HFFc6 (cell line): ENCODE results near the gene GMEB1. TPM values are rescaled to one million over a fixed set of nuclear protein-coding genes. Genes with fewer than 3 reads are reported as not detected.
A peak's percentile ranks its signal among the peaks of the same experiment; 100 is the strongest.
"Not testable (repeated sequence)": the region's sequence is repeated elsewhere in the genome, so short reads cannot be mapped to it uniquely, and the experiment has no call there.

Source experiments
- DNase-seq: peaks from one replicate; pipeline ENCODE4 v3.0.0-alpha.2; 2018
- H3K27ac Mint-ChIP-seq: 2 replicates; pipeline ENCODE4 v1.8.0; 2020; ENCODE audit warnings: mild to moderate bottlenecking, mixed read lengths
- H3K27me3 Mint-ChIP-seq: 2 replicates; pipeline ENCODE4 v1.8.0; 2021; ENCODE audit warnings: mild to moderate bottlenecking, moderate library complexity, mixed read lengths; ENCODE audit not compliant: insufficient read depth
- H3K36me3 Mint-ChIP-seq: 2 replicates; pipeline ENCODE4 v1.8.0; 2021; ENCODE audit warnings: low read depth, mixed read lengths
- H3K4me1 Mint-ChIP-seq: 2 replicates; pipeline ENCODE4 v1.8.0; 2020; ENCODE audit warnings: low read depth, mixed read lengths
- H3K4me3 Mint-ChIP-seq: 2 replicates; pipeline ENCODE4 v1.8.0; 2020; ENCODE audit warnings: mild to moderate bottlenecking, moderate library complexity, mixed read lengths
- H3K9me3 Mint-ChIP-seq: 2 replicates; pipeline ENCODE4 v1.8.0; 2020; ENCODE audit warnings: mild to moderate bottlenecking, mixed read lengths
- CTCF ChIP-seq: fragments of 200-600 bp; sonication (generic); IDR thresholded peaks from 2 replicates; pipeline ENCODE4 v1.5.0; 2021; ENCODE audit warnings: antibody characterized with exemption, mild to moderate bottlenecking
- total RNA-seq, 6 experiments: library from RNA; stranded (reverse); fragmentation: NEBNext Ultra II Directional; extraction: Animal tissue kit (Norgen Biotek cat#: 25700); gene quantifications; 2 replicates in 1 of 6; 3 replicates in 5 of 6; pipeline ENCODE4 v1.2.3, GENCODE V29; 2021

The GMEB1 gene
- total RNA-seq, 6 experiments from 2014 or later = 11.1 to 13.2 (median 12.0) TPM

GRCh38 chr1:28663871-28664470, 4.6 kb upstream of the GMEB1 start:
- Mint-ChIP-seq H3K9me3 (no peaks in the 10 kb centered on the region), H3K27ac (no peak overlapping the region), H3K27me3 (no peaks in the 10 kb centered on the region; the same call in 1 of the 2 replicates), H3K4me3 (no peak overlapping the region), H3K4me1 (peaks cover 16% of the 10 kb centered on the region), H3K36me3 (no peaks in the 10 kb centered on the region)
- DNase-seq = no peak
- TF ChIP-seq CTCF = no peak

GRCh38 chr1:28666806-28667205, 1.8 kb upstream of the GMEB1 start:
- DNase-seq = no peak
- Mint-ChIP-seq H3K9me3 (no peaks in the 10 kb centered on the region), H3K27ac (no peak overlapping the region), H3K36me3 (peaks cover 7% of the 10 kb centered on the region), H3K27me3 (no peaks in the 10 kb centered on the region; the same call in 1 of the 2 replicates), H3K4me1 (peaks cover 24% of the 10 kb centered on the region), H3K4me3 (no peak overlapping the region)
- TF ChIP-seq CTCF = no peak

GRCh38 chr1:28668956-28669723, 556 bp downstream of the GMEB1 start:
- no peak for TF ChIP-seq CTCF
- H3K4me3 Mint-ChIP-seq = peak overlapping the region; percentile 98
- H3K4me1 Mint-ChIP-seq = peaks cover 20% of the 10 kb centered on the region
- no peaks in the 10 kb centered on the region; the same call in 1 of the 2 replicates for H3K27me3 Mint-ChIP-seq
- peak; percentile 16 for DNase-seq
- peak overlapping the region; percentile 97 for H3K27ac Mint-ChIP-seq
- no peaks in the 10 kb centered on the region for H3K9me3 Mint-ChIP-seq
- H3K36me3 Mint-ChIP-seq = peaks cover 7% of the 10 kb centered on the region

- H3K9me3 Mint-ChIP-seq = no peaks in the 10 kb centered on the region
- no peak overlapping the region for H3K4me3 Mint-ChIP-seq
- H3K27ac Mint-ChIP-seq = no peak overlapping the region
- H3K36me3 Mint-ChIP-seq = peaks cover 7% of the 10 kb centered on the region
- peaks cover 27% of the 10 kb centered on the region for H3K4me1 Mint-ChIP-seq
- TF ChIP-seq CTCF = no peak
- no peaks in the 10 kb centered on the region for H3K27me3 Mint-ChIP-seq
- no peak for DNase-seq
These were observed 2.7 kb downstream of the GMEB1 start for GRCh38 chr1:28671254-28671780.

GRCh38 chr1:28672971-28673370, 4.4 kb downstream of the GMEB1 start:
- H3K4me3 Mint-ChIP-seq, H3K27me3 Mint-ChIP-seq, DNase-seq, H3K27ac Mint-ChIP-seq, H3K36me3 Mint-ChIP-seq, H3K9me3 Mint-ChIP-seq: not testable (repeated sequence)
- H3K4me1 Mint-ChIP-seq = peaks cover 25% of the 10 kb centered on the region

GRCh38 chr1:28675924-28676257, 7.3 kb downstream of the GMEB1 start:
- no peaks in the 10 kb centered on the region for H3K27me3 Mint-ChIP-seq
- TF ChIP-seq CTCF = no peak
- H3K36me3 Mint-ChIP-seq = no peaks in the 10 kb centered on the region; the same call in 1 of the 2 replicates
- H3K4me3 Mint-ChIP-seq = no peak overlapping the region
- H3K9me3 Mint-ChIP-seq = no peaks in the 10 kb centered on the region
- peaks cover 11% of the 10 kb centered on the region for H3K4me1 Mint-ChIP-seq
- DNase-seq = no peak
- H3K27ac Mint-ChIP-seq = peak overlapping the region; percentile 43; the same call in 1 of the 2 replicates
